ENCODE results near the gene CHRNE.
"Not testable (repeated sequence)": the region's sequence is repeated elsewhere in the genome, so short reads cannot be mapped to it uniquely, and the experiment has no call there.

CHRNE gene

DNA sequence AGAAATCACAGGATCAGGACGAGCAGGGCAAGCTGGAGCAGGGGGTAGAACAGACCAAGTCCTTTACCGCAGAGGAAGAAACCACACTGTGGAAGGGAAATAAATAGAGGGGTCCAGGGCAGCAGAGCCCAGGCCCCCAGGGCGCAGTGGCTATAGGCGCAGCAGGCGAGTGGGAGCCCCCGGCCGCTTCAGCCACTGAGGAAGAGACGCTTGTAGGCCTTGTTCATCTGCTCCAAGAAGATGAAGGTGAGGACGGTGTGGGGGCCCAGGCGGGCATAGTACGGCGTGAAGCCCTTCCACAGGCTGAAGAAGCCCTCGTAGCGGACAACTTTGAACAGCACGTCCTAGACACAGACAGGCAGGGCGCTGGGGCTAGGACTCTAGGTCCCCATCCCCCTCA, 34.7 kb upstream of the CHRNE start:
- Histone ChIP-seq H3K9ac (ENCODE audit: low read length) (no peak overlapping the region), H3K4me3 (ENCODE audit: low read length) (no peak overlapping the region), H3K9me3 (ENCODE audit: control insufficient read depth, low read length) (no peaks in the 10 kb centered on the region), H3K36me3 (ENCODE audit: control insufficient read depth, insufficient read depth, low read length) (peaks cover 5% of the 10 kb centered on the region), H3K4me1 (ENCODE audit: control insufficient read depth, insufficient read depth, low read length) (peaks cover 34% of the 10 kb centered on the region), H3K27me3 (ENCODE audit: control insufficient read depth, insufficient read depth, low read length) (no peaks in the 10 kb centered on the region)

- no peaks in the 10 kb centered on the region for H3K9me3 ChIP-seq (ENCODE audit: control insufficient read depth, low read length)
- peaks cover 31% of the 10 kb centered on the region for H3K4me1 ChIP-seq (ENCODE audit: control insufficient read depth, insufficient read depth, low read length)
- no peak overlapping the region for H3K9ac ChIP-seq (ENCODE audit: low read length)
- H3K27me3 ChIP-seq (ENCODE audit: control insufficient read depth, insufficient read depth, low read length), result no peaks in the 10 kb centered on the region
- H3K36me3 ChIP-seq (ENCODE audit: control insufficient read depth, insufficient read depth, low read length), result peaks cover 5% of the 10 kb centered on the region
- no peak overlapping the region for H3K4me3 ChIP-seq (ENCODE audit: low read length)
Measured at GRCh38 chr17:4936436-4936835, 33.5 kb upstream of the CHRNE start.

DNA sequence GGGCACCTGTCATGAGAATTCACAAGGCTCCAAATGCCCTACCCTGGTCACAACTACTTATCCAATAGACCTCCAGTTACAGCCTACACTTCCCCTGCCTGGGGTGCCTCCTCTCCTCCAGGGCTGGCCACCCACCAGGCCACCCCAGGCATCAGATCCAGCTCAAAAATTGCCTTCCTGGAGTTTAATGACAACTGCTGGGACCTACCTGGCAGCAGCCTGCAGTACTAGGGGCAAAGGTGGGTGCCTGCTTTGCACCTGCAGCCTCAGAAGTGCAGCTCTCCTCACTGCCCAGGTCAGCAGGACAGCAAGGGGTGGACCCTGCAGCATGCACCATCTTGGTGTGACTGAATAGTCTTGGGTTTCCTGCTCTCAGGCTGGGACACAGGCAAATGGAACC, 32.8 kb upstream of the CHRNE start:
- Histone ChIP-seq H3K4me1 (ENCODE audit: control insufficient read depth, insufficient read depth, low read length) (peaks cover 23% of the 10 kb centered on the region), H3K9ac (ENCODE audit: low read length) (no peak overlapping the region), H3K27me3 (ENCODE audit: control insufficient read depth, insufficient read depth, low read length) (no peaks in the 10 kb centered on the region), H3K9me3 (ENCODE audit: control insufficient read depth, low read length) (no peaks in the 10 kb centered on the region), H3K4me3 (ENCODE audit: low read length) (no peak overlapping the region), H3K36me3 (ENCODE audit: control insufficient read depth, insufficient read depth, low read length) (peaks cover 5% of the 10 kb centered on the region)

DNA sequence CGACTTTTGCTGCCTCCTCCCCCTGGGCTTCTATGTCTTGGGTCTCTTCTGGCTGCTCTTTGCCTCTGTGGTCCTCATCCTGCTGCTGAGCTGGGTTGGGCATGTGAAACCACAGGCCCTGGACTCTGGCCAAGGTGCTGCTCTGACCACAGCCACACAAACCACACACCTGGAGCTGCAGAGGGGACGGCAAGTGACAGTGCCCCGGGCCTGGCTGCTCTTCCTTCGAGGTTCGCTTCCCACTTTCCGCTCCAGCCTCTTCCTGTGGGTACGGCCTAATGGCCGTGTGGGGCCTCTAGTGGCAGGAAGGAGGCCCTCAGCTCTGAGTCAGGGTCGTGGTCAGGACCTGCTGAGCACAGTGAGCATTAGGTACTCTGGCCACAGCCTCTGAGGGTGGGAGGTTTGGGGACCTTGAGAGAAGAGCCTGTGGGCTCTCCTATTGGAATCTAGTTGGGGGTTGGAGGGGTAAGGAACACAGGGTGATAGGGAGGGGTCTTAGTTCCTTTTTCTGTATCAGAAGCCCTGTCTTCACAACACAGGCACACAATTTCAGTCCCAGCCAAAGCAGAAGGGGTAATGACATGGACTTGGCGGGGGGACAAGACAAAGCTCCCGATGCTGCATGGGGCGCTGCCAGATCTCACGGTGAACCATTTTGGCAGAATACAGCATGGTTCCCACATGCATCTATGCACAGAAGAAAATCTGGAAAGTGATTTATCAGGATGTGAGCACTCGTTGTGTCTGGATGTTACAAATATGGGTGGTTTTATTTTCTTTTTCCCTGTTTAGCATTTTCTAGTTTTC, 31.5 kb upstream of the CHRNE start:
- Histone ChIP-seq H3K27me3 (ENCODE audit: control insufficient read depth, insufficient read depth, low read length) (no peaks in the 10 kb centered on the region), H3K4me3 (ENCODE audit: low read length) (no peak overlapping the region), H3K4me1 (ENCODE audit: control insufficient read depth, insufficient read depth, low read length) (peaks cover 19% of the 10 kb centered on the region), H3K9ac (ENCODE audit: low read length) (peak overlapping the region; percentile 45), H3K36me3 (ENCODE audit: control insufficient read depth, insufficient read depth, low read length) (peaks cover 5% of the 10 kb centered on the region), H3K9me3 (ENCODE audit: control insufficient read depth, low read length) (no peaks in the 10 kb centered on the region)

DNA sequence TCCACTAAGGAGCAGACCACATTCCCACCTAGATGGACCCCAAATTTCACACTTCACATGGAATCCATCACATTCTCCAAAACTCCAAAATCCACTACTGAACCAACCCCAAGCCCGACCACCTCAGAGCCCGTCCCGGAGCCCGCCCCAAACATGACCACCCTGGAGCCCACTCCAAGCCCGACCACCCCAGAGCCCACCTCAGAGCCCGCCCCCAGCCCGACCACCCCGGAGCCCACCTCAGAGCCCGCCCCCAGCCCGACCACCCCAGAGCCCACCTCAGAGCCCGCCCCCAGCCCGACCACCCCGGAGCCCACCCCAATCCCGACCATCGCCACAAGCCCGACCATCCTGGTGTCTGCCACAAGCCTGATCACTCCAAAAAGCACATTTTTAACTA, 30.7 kb upstream of the CHRNE start:
- peak overlapping the region; percentile 45 for H3K9ac ChIP-seq (ENCODE audit: low read length)
- H3K9me3 ChIP-seq (ENCODE audit: control insufficient read depth, low read length), result no peaks in the 10 kb centered on the region
- H3K4me3 ChIP-seq (ENCODE audit: low read length), result no peak overlapping the region
- H3K36me3 ChIP-seq (ENCODE audit: control insufficient read depth, insufficient read depth, low read length), result peaks cover 5% of the 10 kb centered on the region
- H3K27me3 ChIP-seq (ENCODE audit: control insufficient read depth, insufficient read depth, low read length), result no peaks in the 10 kb centered on the region
- peaks cover 13% of the 10 kb centered on the region for H3K4me1 ChIP-seq (ENCODE audit: control insufficient read depth, insufficient read depth, low read length)

GRCh38 chr17:4932756-4933155, 29.9 kb upstream of the CHRNE start:
- Histone ChIP-seq H3K4me1 (ENCODE audit: control insufficient read depth, insufficient read depth, low read length) (peaks cover 6% of the 10 kb centered on the region), H3K9ac (ENCODE audit: low read length) (no peak overlapping the region)

DNA sequence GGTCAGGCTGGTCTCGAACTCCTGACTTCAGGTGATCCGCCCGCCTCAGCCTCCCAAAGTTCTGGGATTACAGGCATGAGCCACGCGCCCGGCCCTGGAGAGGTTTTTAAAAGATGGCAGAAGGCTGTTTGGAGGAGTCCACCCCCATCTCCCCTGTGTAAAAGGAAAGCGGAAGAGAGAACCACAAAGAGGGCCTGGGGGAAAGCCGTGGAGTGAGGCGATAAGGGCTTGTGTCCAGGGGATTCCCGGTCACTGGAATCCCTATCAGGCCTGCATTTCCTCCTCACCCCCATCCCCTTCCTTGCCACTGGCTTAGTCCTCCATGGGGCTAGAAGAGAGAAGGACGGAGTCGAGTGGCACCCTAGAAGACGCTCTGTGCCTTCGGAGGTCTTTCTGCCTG, 29.1 kb upstream of the CHRNE start, which contains the start of gene GP1BA:
GP1BA (plus strand) TSS at position 315 of the 400 bp plus-strand sequence. CDS start 328 bp downstream, outside the sequence.
- Histone ChIP-seq H3K27me3 (ENCODE audit: control insufficient read depth, insufficient read depth, low read length) (no peaks in the 10 kb centered on the region), H3K4me3 (ENCODE audit: low read length) (no peak within 1 kb of the TSS), H3K9ac (ENCODE audit: low read length) (no peak within 1 kb of the TSS), H3K36me3 (ENCODE audit: control insufficient read depth, insufficient read depth, low read length) (no peaks in the 10 kb centered on the region), H3K4me1 (ENCODE audit: control insufficient read depth, insufficient read depth, low read length) (peaks cover 6% of the 10 kb centered on the region), H3K9me3 (ENCODE audit: control insufficient read depth, low read length) (no peaks in the 10 kb centered on the region)

More at GRCh38 chr17:4932756-4933155, 29.9 kb upstream of the CHRNE start:
- H3K36me3 ChIP-seq (ENCODE audit: control insufficient read depth, insufficient read depth, low read length), result peaks cover 5% of the 10 kb centered on the region
- H3K4me3 ChIP-seq (ENCODE audit: low read length), result no peak overlapping the region
- no peaks in the 10 kb centered on the region for H3K9me3 ChIP-seq (ENCODE audit: control insufficient read depth, low read length)
- no peaks in the 10 kb centered on the region for H3K27me3 ChIP-seq (ENCODE audit: control insufficient read depth, insufficient read depth, low read length)

GRCh38 chr17:4928881-4929280, 26.0 kb upstream of the CHRNE start:
- Histone ChIP-seq H3K27me3 (ENCODE audit: control insufficient read depth, insufficient read depth, low read length) (no peaks in the 10 kb centered on the region), H3K4me3 (ENCODE audit: low read length) (no peak overlapping the region), H3K36me3 (ENCODE audit: control insufficient read depth, insufficient read depth, low read length) (no peaks in the 10 kb centered on the region), H3K9me3 (ENCODE audit: control insufficient read depth, low read length) (no peaks in the 10 kb centered on the region), H3K9ac (ENCODE audit: low read length) (no peak overlapping the region), H3K4me1 (ENCODE audit: control insufficient read depth, insufficient read depth, low read length) (peaks cover under 1% of the 10 kb centered on the region)

DNA sequence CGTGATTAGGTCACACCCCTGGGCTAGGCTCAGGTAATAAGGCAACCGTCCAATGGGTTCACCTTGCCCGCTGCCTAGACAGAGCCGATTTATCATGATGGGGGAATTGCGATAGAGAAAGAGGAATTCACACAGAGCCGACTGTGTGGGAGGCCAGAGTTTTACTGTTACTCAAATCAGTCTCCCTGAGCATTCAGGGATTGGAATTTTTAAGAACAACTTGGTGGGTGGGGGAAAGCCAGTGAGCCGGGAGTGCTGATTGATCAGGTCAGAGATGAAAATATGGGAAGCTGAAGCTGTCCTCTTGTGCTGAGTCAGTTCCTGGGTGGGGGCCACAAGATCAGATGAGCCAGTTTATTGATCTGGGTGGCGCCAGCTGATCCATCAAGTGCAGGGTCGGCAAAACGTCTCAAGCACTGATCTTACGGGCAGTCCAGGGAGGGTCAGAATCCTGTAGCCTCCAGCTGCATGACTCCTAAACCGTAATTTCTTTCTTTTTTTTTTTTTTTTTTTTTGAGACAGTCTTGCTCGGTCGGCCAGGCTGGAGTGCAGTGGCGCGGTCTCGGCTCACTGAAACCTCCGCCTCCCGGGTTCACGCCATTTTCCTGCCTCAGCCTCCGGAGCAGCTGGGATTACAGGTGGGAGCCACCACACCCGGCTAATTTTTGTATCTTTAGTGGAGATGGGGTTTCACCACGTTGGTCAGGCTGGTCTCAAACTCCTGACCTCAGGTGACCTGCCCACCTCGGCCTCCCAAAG, 23.9 kb upstream of the CHRNE start:
- H3K4me1 ChIP-seq (ENCODE audit: control insufficient read depth, insufficient read depth, low read length); H3K27me3 ChIP-seq (ENCODE audit: control insufficient read depth, insufficient read depth, low read length); H3K9me3 ChIP-seq (ENCODE audit: control insufficient read depth, low read length); H3K36me3 ChIP-seq (ENCODE audit: control insufficient read depth, insufficient read depth, low read length); H3K9ac ChIP-seq (ENCODE audit: low read length); H3K4me3 ChIP-seq (ENCODE audit: low read length): not testable (repeated sequence)

GRCh38 chr17:4921320-4921719, 18.4 kb upstream of the CHRNE start:
- no peaks in the 10 kb centered on the region for H3K36me3 ChIP-seq (ENCODE audit: control insufficient read depth, insufficient read depth, low read length)
- no peak overlapping the region for H3K4me3 ChIP-seq (ENCODE audit: low read length)
- no peaks in the 10 kb centered on the region for H3K27me3 ChIP-seq (ENCODE audit: control insufficient read depth, insufficient read depth, low read length)
- no peaks in the 10 kb centered on the region for H3K9me3 ChIP-seq (ENCODE audit: control insufficient read depth, low read length)
- H3K9ac ChIP-seq (ENCODE audit: low read length), result no peak overlapping the region
- no peaks in the 10 kb centered on the region for H3K4me1 ChIP-seq (ENCODE audit: control insufficient read depth, insufficient read depth, low read length)

GRCh38 chr17:4920351-4921048, 17.6 kb upstream of the CHRNE start:
- Histone ChIP-seq H3K4me3 (ENCODE audit: low read length) (no peak overlapping the region), H3K9ac (ENCODE audit: low read length) (no peak overlapping the region), H3K27me3 (ENCODE audit: control insufficient read depth, insufficient read depth, low read length) (no peaks in the 10 kb centered on the region), H3K4me1 (ENCODE audit: control insufficient read depth, insufficient read depth, low read length) (no peaks in the 10 kb centered on the region), H3K36me3 (ENCODE audit: control insufficient read depth, insufficient read depth, low read length) (no peaks in the 10 kb centered on the region), H3K9me3 (ENCODE audit: control insufficient read depth, low read length) (no peaks in the 10 kb centered on the region)
